HepG2 (cell line): ENCODE measurements around the gene TM4SF5. TPM values are rescaled to one million over a fixed set of nuclear protein-coding genes. Genes with fewer than 3 reads are reported as not detected.

Source experiments
- CEBPZ ChIP-seq: IDR thresholded peaks from 2 replicates; pipeline ENCODE4 v1.6.1; 2012; ENCODE audit warnings: low read length, improper control_type of control experiment
- FLYWCH1 ChIP-seq: sonication (generic); formaldehyde crosslinking; IDR thresholded peaks from 2 replicates; pipeline ENCODE4 v1.8.1; 2023; ENCODE audit warnings: mild to moderate bottlenecking, missing genetic modification reagents
- GATAD1 ChIP-seq: IDR thresholded peaks from 2 replicates; pipeline ENCODE4 v1.6.1; 2016; ENCODE audit warnings: missing genetic modification reagents, missing compliant biosample characterization
- HNRNPH1 ChIP-seq: fragments of 200-400 bp; formaldehyde crosslinking; optimal IDR thresholded peaks from 2 replicates; pipeline ENCODE3; 2017; ENCODE audit warnings: mild to moderate bottlenecking, low read depth, low read length
- HNRNPL ChIP-seq: fragments of 200-400 bp; formaldehyde crosslinking; IDR thresholded peaks from 2 replicates; pipeline ENCODE4 v1.6.1; 2017; ENCODE audit warnings: mild to moderate bottlenecking, low read depth, low read length
- HOXA9 ChIP-seq: sonication (generic); formaldehyde crosslinking; IDR thresholded peaks from 2 replicates; pipeline ENCODE4 v1.8.1; 2022; ENCODE audit warnings: missing genetic modification reagents, mild to moderate bottlenecking, moderate library complexity, borderline replicate concordance
- MIER2 ChIP-seq: IDR thresholded peaks from 2 replicates; pipeline ENCODE4 v1.6.1; 2016; ENCODE audit warnings: missing biosample characterization, missing genetic modification reagents
- MYC ChIP-seq: sonication (generic); formaldehyde crosslinking; IDR thresholded peaks from 2 replicates; pipeline ENCODE4 v1.9.0; 2021; ENCODE audit warnings: missing genetic modification reagents, borderline replicate concordance
- SP140L ChIP-seq: sonication (generic); formaldehyde crosslinking; IDR thresholded peaks from 2 replicates; pipeline ENCODE4 v1.4.0; 2020; ENCODE audit warnings: missing genetic modification reagents, borderline replicate concordance
- ZBTB14 ChIP-seq: sonication (generic); formaldehyde crosslinking; IDR thresholded peaks from 2 replicates; pipeline ENCODE4 v1.4.0; 2020; ENCODE audit warnings: missing genetic modification reagents
- ZBTB34 ChIP-seq: sonication (generic); formaldehyde crosslinking; IDR thresholded peaks from 2 replicates; pipeline ENCODE4 v1.8.0; 2022; ENCODE audit warnings: mild to moderate bottlenecking, missing genetic modification reagents
- ZNF205 ChIP-seq: IDR thresholded peaks from 2 replicates; pipeline ENCODE4 v1.6.1; 2018; ENCODE audit warnings: missing biosample characterization, missing genetic modification reagents
- ZNF281 ChIP-seq: sonication (generic); formaldehyde crosslinking; IDR thresholded peaks from 2 replicates; pipeline ENCODE4 v1.4.0; 2020; ENCODE audit warnings: missing genetic modification reagents, borderline replicate concordance
- ZNF513 ChIP-seq: sonication (generic); formaldehyde crosslinking; conservative IDR thresholded peaks from 2 replicates; pipeline ENCODE4 v1.5.0; 2020; ENCODE audit warnings: missing genetic modification reagents
- ZNF605 ChIP-seq: sonication (generic); formaldehyde crosslinking; IDR thresholded peaks from 2 replicates; pipeline ENCODE4 v1.8.0; 2022; ENCODE audit warnings: mild to moderate bottlenecking, missing genetic modification reagents
- ZNF7 ChIP-seq: IDR thresholded peaks from 2 replicates; pipeline ENCODE4 v1.6.1; 2016; ENCODE audit warnings: missing biosample characterization, missing genetic modification reagents
- ZNF766 ChIP-seq: sonication (generic); formaldehyde crosslinking; IDR thresholded peaks from 2 replicates; pipeline ENCODE4 v1.5.0; 2020; ENCODE audit warnings: missing genetic modification reagents, borderline replicate concordance
- ZNF773 ChIP-seq: sonication (generic); formaldehyde crosslinking; IDR thresholded peaks from 2 replicates; pipeline ENCODE4 v1.4.0; 2020; ENCODE audit warnings: missing genetic modification reagents, borderline replicate concordance
- ZNF879 ChIP-seq: sonication (generic); formaldehyde crosslinking; IDR thresholded peaks from 2 replicates; pipeline ENCODE4 v1.8.1; 2023; ENCODE audit warnings: missing genetic modification reagents
- polyA plus RNA-seq, 8 experiments: library from polyadenylated mRNA; depleted of rRNA in 3 of 8; stranded (reverse) in 7 of 8; unstranded in 1 of 8; fragments of >200 nt; fragmentation: Illumina TruSeq in 4 of 8; extraction: Trizol in 4 of 8; gene quantifications; 2 replicates each; pipeline versions ENCODE4 v1.2.1 to v1.2.3, GENCODE V29; 2011 to 2016; ENCODE audit warnings: low read depth in 4 of 8, missing spikeins in 1 of 8, mixed read lengths in 1 of 8; ENCODE audit not compliant: insufficient read depth in 1 of 8
- total RNA-seq, 5 experiments: library from RNA; depleted of rRNA; stranded (reverse); fragments of >200 nt; fragmentation: Illumina TruSeq; extraction: Trizol; gene quantifications; 2 replicates each; pipeline ENCODE4 v1.2.3, GENCODE V29; 2016; ENCODE audit warnings: low read depth in 1 of 5

The TM4SF5 gene
- total and polyA plus RNA-seq, 2 of the 13 experiments (the other 11 are each of a cell fraction or from before 2014, with no cell fraction given) = 30.1 to 126 TPM

- no peak for TF ChIP-seq HNRNPH1
- TF ChIP-seq SP140L = no peak
- TF ChIP-seq HOXA9 = no peak
- TF ChIP-seq MIER2 (CRISPR knock-in tag) = peak; percentile 67; the same call in 1 of the 2 replicates
- TF ChIP-seq ZNF879 (CRISPR knock-in tag) = 0 out of 2 replicates have a peak, but pooled peaks have one; percentile 52
- no peak for TF ChIP-seq FLYWCH1 (CRISPR knock-in tag)
- TF ChIP-seq HNRNPL = no peak
- peak; percentile 67; the same call in 1 of the 2 replicates for TF ChIP-seq MYC (CRISPR knock-in tag)
- TF ChIP-seq ZNF205 (CRISPR knock-in tag) = peak; percentile 95
- peak; percentile 56; the same call in 1 of the 2 replicates for TF ChIP-seq GATAD1 (CRISPR knock-in tag)
- TF ChIP-seq CEBPZ = no peak
- no peak for TF ChIP-seq ZNF605
- TF ChIP-seq ZNF7 = no peak
- no peak for TF ChIP-seq ZNF513
- TF ChIP-seq ZBTB34 (CRISPR knock-in tag) = peak; percentile 62; the same call in 1 of the 2 replicates
- TF ChIP-seq ZBTB14 (CRISPR knock-in tag) = no peak
- TF ChIP-seq ZNF773 (CRISPR knock-in tag) = no peak
- peak; percentile 55; the same call in 1 of the 2 replicates for TF ChIP-seq ZNF766 (CRISPR knock-in tag)
- TF ChIP-seq ZNF281 (CRISPR knock-in tag) = peak; percentile 53; the same call in 1 of the 2 replicates
These were observed 6.5 kb downstream of the TM4SF5 start (continued) for GRCh38 chr17:4777969-4778760.
